Measurements from ENCODE around the gene TSPAN8. TPM values are rescaled to one million over a fixed set of nuclear protein-coding genes. Genes with fewer than 3 reads are reported as not detected.

TSPAN8 gene
- total RNA-seq (not detected), total RNA-seq (0 reads per million in 2 donors)

- DNase-seq (no peak), ATAC-seq (no peak)
- Mint-ChIP-seq H3K4me3 (no peak within 1 kb of the TSS), H3K36me3 (ENCODE audit: low read depth) (no peaks in the 10 kb centered on the region), H3K27ac (no peak within 1 kb of the TSS), H3K27me3 (no peaks in the 10 kb centered on the region), H3K4me1 (no peaks in the 10 kb centered on the region)
- H3K9me3 ChIP-seq (ENCODE audit: control insufficient read depth, low read length, poor library complexity, severe bottlenecking), result no peaks in the 10 kb centered on the region
Observed at GRCh38 chr12:71157601-71158233, at the start of gene TSPAN8. TSS of gene TSPAN8 (minus strand) at chr12:71157999. CDS start at chr12:71157678, 321 bp downstream.

- no peak overlapping the region for H3K27ac Mint-ChIP-seq
- ATAC-seq, result no peak
- no peaks in the 10 kb centered on the region for H3K27me3 Mint-ChIP-seq
- no peaks in the 10 kb centered on the region for H3K36me3 Mint-ChIP-seq (ENCODE audit: low read depth)
- no peaks in the 10 kb centered on the region for H3K9me3 ChIP-seq (ENCODE audit: control insufficient read depth, low read length, poor library complexity, severe bottlenecking)
- DNase-seq, result no peak
- H3K4me1 Mint-ChIP-seq, result no peaks in the 10 kb centered on the region
- no peak overlapping the region for H3K4me3 Mint-ChIP-seq
Observed at GRCh38 chr12:71201136-71201679, 43.4 kb upstream of the TSPAN8 start.

- Mint-ChIP-seq H3K27ac (no peak overlapping the region), H3K4me1 (no peaks in the 10 kb centered on the region), H3K27me3 (no peaks in the 10 kb centered on the region), H3K4me3 (no peak overlapping the region), H3K36me3 (ENCODE audit: low read depth) (no peaks in the 10 kb centered on the region)
- no peaks in the 10 kb centered on the region for H3K9me3 ChIP-seq (ENCODE audit: control insufficient read depth, low read length, poor library complexity, severe bottlenecking)
- DNase-seq, result no peak
- ATAC-seq, result no peak
Observed at GRCh38 chr12:71200706-71201105, 42.9 kb upstream of the TSPAN8 start.

- H3K9me3 ChIP-seq (ENCODE audit: control insufficient read depth, low read length, poor library complexity, severe bottlenecking), result no peaks in the 10 kb centered on the region
- no peak for ATAC-seq
- no peak for DNase-seq
- Mint-ChIP-seq H3K27me3 (no peaks in the 10 kb centered on the region), H3K4me3 (no peak overlapping the region), H3K4me1 (no peaks in the 10 kb centered on the region), H3K27ac (no peak overlapping the region), H3K36me3 (ENCODE audit: low read depth) (no peaks in the 10 kb centered on the region)
Observed at GRCh38 chr12:71197460-71197859, 39.7 kb upstream of the TSPAN8 start.

GRCh38 chr12:71195338-71195896 lies 37.6 kb upstream of the TSPAN8 start:
- DNase-seq (no peak), ATAC-seq (no peak)
- Mint-ChIP-seq H3K4me1 (no peaks in the 10 kb centered on the region), H3K27ac (no peak overlapping the region), H3K27me3 (no peaks in the 10 kb centered on the region), H3K36me3 (ENCODE audit: low read depth) (no peaks in the 10 kb centered on the region), H3K4me3 (no peak overlapping the region)
- H3K9me3 ChIP-seq (ENCODE audit: control insufficient read depth, low read length, poor library complexity, severe bottlenecking), result no peaks in the 10 kb centered on the region

GRCh38 chr12:71194657-71195056 lies 36.9 kb upstream of the TSPAN8 start:
- Mint-ChIP-seq H3K4me3 (no peak overlapping the region), H3K27ac (no peak overlapping the region), H3K27me3 (no peaks in the 10 kb centered on the region), H3K4me1 (no peaks in the 10 kb centered on the region), H3K36me3 (ENCODE audit: low read depth) (no peaks in the 10 kb centered on the region)
- DNase-seq (no peak), ATAC-seq (no peak)
- H3K9me3 ChIP-seq (ENCODE audit: control insufficient read depth, low read length, poor library complexity, severe bottlenecking), result no peaks in the 10 kb centered on the region

GRCh38 chr12:71193041-71193440 lies 35.2 kb upstream of the TSPAN8 start:
- ATAC-seq (no peak), DNase-seq (no peak)
- H3K36me3 Mint-ChIP-seq (ENCODE audit: low read depth), result no peaks in the 10 kb centered on the region
- no peaks in the 10 kb centered on the region for H3K9me3 ChIP-seq (ENCODE audit: control insufficient read depth, low read length, poor library complexity, severe bottlenecking)
- H3K4me3 Mint-ChIP-seq, result no peak overlapping the region
- H3K27ac Mint-ChIP-seq, result no peak overlapping the region
- no peaks in the 10 kb centered on the region for H3K4me1 Mint-ChIP-seq
- no peaks in the 10 kb centered on the region for H3K27me3 Mint-ChIP-seq

- no peaks in the 10 kb centered on the region for H3K9me3 ChIP-seq (ENCODE audit: control insufficient read depth, low read length, poor library complexity, severe bottlenecking)
- no peak overlapping the region for H3K4me3 Mint-ChIP-seq
- no peaks in the 10 kb centered on the region for H3K36me3 Mint-ChIP-seq (ENCODE audit: low read depth)
- H3K27ac Mint-ChIP-seq, result no peak overlapping the region
- H3K27me3 Mint-ChIP-seq, result no peaks in the 10 kb centered on the region
- H3K4me1 Mint-ChIP-seq, result no peaks in the 10 kb centered on the region
- DNase-seq (no peak), ATAC-seq (no peak)
Observed at GRCh38 chr12:71191509-71192196, 33.9 kb upstream of the TSPAN8 start.

GRCh38 chr12:71190822-71191221 lies 33.0 kb upstream of the TSPAN8 start:
- ATAC-seq (no peak), DNase-seq (no peak)
- H3K27ac Mint-ChIP-seq, result no peak overlapping the region
- no peaks in the 10 kb centered on the region for H3K4me1 Mint-ChIP-seq
- no peaks in the 10 kb centered on the region for H3K27me3 Mint-ChIP-seq
- H3K36me3 Mint-ChIP-seq (ENCODE audit: low read depth), result no peaks in the 10 kb centered on the region
- H3K9me3 ChIP-seq (ENCODE audit: control insufficient read depth, low read length, poor library complexity, severe bottlenecking), result no peaks in the 10 kb centered on the region
- no peak overlapping the region for H3K4me3 Mint-ChIP-seq

GRCh38 chr12:71187379-71187778 lies 29.6 kb upstream of the TSPAN8 start:
- Mint-ChIP-seq H3K4me1 (no peaks in the 10 kb centered on the region), H3K27me3 (no peaks in the 10 kb centered on the region), H3K4me3 (no peak overlapping the region), H3K27ac (no peak overlapping the region), H3K36me3 (ENCODE audit: low read depth) (no peaks in the 10 kb centered on the region)
- DNase-seq (no peak), ATAC-seq (no peak)
- no peaks in the 10 kb centered on the region for H3K9me3 ChIP-seq (ENCODE audit: control insufficient read depth, low read length, poor library complexity, severe bottlenecking)

- Mint-ChIP-seq H3K4me1 (no peaks in the 10 kb centered on the region), H3K36me3 (ENCODE audit: low read depth) (no peaks in the 10 kb centered on the region), H3K4me3 (no peak overlapping the region), H3K27me3 (no peaks in the 10 kb centered on the region), H3K27ac (no peak overlapping the region)
- no peaks in the 10 kb centered on the region for H3K9me3 ChIP-seq (ENCODE audit: control insufficient read depth, low read length, poor library complexity, severe bottlenecking)
- DNase-seq, result no peak
- ATAC-seq, result no peak
Observed at GRCh38 chr12:71186571-71187288, 28.9 kb upstream of the TSPAN8 start.

GRCh38 chr12:71183846-71184245 lies 26.0 kb upstream of the TSPAN8 start:
- no peaks in the 10 kb centered on the region for H3K4me1 Mint-ChIP-seq
- no peaks in the 10 kb centered on the region for H3K9me3 ChIP-seq (ENCODE audit: control insufficient read depth, low read length, poor library complexity, severe bottlenecking)
- H3K36me3 Mint-ChIP-seq (ENCODE audit: low read depth), result no peaks in the 10 kb centered on the region
- DNase-seq (no peak), ATAC-seq (no peak)
- no peak overlapping the region for H3K4me3 Mint-ChIP-seq
- H3K27me3 Mint-ChIP-seq, result no peaks in the 10 kb centered on the region
- H3K27ac Mint-ChIP-seq, result no peak overlapping the region

- ATAC-seq (no peak), DNase-seq (no peak)
- H3K27me3 Mint-ChIP-seq, result no peaks in the 10 kb centered on the region
- no peaks in the 10 kb centered on the region for H3K4me1 Mint-ChIP-seq
- H3K4me3 Mint-ChIP-seq, result no peak overlapping the region
- no peaks in the 10 kb centered on the region for H3K9me3 ChIP-seq (ENCODE audit: control insufficient read depth, low read length, poor library complexity, severe bottlenecking)
- H3K27ac Mint-ChIP-seq, result no peak overlapping the region
- H3K36me3 Mint-ChIP-seq (ENCODE audit: low read depth), result no peaks in the 10 kb centered on the region
Observed at GRCh38 chr12:71183018-71183417, 25.2 kb upstream of the TSPAN8 start.

Measured in T-helper 17 cell (primary cell).